AG09319 (cell line): ENCODE measurements around the gene BTBD18.
"Not testable (repeated sequence)": the region's sequence is repeated elsewhere in the genome, so short reads cannot be mapped to it uniquely, and the experiment has no call there.

Source experiments
- DNase-seq: peaks from one replicate; pipeline ENCODE4 v3.0.0-alpha.2; 2010; ENCODE audit warnings: low read depth; ENCODE audit errors: extremely low read depth
- TF ChIP-seq, protein P1 (sequence below): IDR thresholded peaks from 2 replicates; pipeline ENCODE4 v1.5.1; 2011; ENCODE audit warnings: low read depth, mild to moderate bottlenecking, inconsistent platforms, low read length, moderate library complexity

The BTBD18 gene

GRCh38 chr11:57709802-57710367 is 41.7 kb downstream of the BTBD18 start:
- DNase-seq: no peak
- TF ChIP-seq, protein P1, sequence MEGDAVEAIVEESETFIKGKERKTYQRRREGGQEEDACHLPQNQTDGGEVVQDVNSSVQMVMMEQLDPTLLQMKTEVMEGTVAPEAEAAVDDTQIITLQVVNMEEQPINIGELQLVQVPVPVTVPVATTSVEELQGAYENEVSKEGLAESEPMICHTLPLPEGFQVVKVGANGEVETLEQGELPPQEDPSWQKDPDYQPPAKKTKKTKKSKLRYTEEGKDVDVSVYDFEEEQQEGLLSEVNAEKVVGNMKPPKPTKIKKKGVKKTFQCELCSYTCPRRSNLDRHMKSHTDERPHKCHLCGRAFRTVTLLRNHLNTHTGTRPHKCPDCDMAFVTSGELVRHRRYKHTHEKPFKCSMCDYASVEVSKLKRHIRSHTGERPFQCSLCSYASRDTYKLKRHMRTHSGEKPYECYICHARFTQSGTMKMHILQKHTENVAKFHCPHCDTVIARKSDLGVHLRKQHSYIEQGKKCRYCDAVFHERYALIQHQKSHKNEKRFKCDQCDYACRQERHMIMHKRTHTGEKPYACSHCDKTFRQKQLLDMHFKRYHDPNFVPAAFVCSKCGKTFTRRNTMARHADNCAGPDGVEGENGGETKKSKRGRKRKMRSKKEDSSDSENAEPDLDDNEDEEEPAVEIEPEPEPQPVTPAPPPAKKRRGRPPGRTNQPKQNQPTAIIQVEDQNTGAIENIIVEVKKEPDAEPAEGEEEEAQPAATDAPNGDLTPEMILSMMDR: no peak

DNA sequence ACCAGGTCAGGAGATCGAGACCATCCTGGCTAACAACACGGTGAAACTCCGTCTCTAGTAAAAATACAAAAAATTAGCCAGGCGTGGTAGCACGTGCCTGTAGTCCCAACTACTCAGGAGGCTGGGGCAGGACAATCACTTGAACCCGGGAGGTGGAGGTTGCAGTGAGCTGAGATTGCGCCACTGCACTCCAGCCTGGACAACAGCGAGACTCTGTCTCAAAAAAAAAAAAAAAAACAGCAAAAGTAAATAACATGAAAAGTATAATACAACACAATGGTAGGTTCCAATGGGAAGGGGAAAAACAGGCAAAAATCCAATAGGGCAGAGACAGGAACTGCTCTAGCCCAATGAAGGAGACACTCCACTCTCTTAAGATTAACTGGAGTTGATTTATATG is 46.2 kb downstream of the BTBD18 start:
- not testable (repeated sequence) for DNase-seq

GRCh38 chr11:57704932-57705331 is 46.7 kb downstream of the BTBD18 start:
- no peak for DNase-seq
- TF ChIP-seq, protein P1: no peak

GRCh38 chr11:57703341-57703740 is 48.3 kb downstream of the BTBD18 start:
- TF ChIP-seq, protein P1: no peak
- no peak for DNase-seq

GRCh38 chr11:57700425-57700824 is 51.2 kb downstream of the BTBD18 start:
- TF ChIP-seq, protein P1: no peak
- DNase-seq: no peak

- TF ChIP-seq, protein P1: no peak
- DNase-seq: no peak
Observed at GRCh38 chr11:57699813-57700212, 51.8 kb downstream of the BTBD18 start.

GRCh38 chr11:57698843-57699365 is 52.7 kb downstream of the BTBD18 start:
- TF ChIP-seq, protein P1: no peak

More at GRCh38 chr11:57698843-57699365, 52.7 kb downstream of the BTBD18 start:
- DNase-seq: no peak
